ENCODE data around the gene OAF.
"Not testable (repeated sequence)": the region's sequence is repeated elsewhere in the genome, so short reads cannot be mapped to it uniquely, and the experiment has no call there.

Gene OAF

GRCh38 chr11:120243221-120243620, 32.4 kb downstream of the OAF start:
- no peak for DNase-seq (ENCODE audit: low spot score)

DNA sequence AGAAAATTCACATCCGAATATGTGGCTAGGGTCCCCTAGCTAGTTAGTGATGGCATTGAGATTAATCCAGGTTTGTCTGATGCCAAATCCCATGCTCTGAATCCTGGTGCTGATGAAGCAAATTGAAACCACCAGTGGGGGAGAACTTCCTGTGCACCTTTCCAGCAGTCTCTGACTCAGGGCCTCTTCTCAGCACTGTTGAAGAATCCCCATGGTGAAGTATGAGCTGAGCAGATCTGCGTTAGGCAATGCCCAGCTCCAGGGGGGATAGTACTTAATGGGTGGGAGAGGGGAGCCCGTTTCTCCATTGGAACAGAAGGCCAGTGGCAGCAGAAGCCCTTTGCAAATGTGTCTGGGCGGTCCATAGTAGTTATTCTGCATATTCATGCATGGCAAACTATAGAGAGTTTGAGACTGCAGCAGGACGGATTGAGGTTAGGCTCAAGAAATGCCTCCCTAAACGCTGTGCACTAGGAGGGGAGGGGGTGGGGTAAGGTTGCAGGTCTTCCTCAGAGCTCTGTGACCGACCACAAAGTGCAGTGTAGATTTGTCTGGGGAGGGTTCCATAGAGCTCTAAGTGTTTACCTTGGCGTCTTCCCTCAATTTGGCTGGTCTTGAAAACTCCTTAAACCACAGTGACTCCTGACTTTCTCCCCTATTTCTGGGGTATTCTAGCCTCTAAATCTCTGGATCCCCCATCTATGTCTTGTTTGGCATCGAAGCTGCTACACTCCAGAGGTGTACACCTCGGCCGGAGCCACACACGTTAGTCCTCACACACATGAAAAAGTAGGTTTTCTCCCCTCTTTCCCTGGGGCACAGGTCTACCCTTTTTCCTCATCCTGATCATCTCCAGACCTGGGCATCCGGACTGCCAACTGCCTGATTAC, 33.9 kb downstream of the OAF start:
- no peak for DNase-seq (ENCODE audit: low spot score)

DNA sequence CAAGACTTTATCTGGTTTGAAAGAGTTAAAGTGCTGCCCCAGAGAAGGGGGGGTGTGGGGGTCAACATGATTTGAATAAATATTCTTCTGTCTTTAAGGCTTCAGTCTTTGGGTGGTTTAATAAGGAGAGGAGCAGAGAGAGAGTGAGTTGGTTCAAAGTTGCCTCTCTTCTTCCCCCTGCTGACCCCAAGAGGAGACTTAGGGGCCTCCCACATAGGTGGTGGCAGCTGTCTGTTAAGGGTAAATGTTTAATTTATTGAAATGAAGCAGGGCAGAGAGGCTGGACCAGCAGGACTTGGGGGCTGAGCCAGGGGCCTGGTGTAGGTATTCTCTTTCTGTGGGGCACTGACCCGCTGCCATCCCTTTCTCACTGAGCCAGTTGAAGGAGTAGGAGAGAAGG, 34.6 kb downstream of the OAF start:
- DNase-seq (ENCODE audit: low spot score) = no peak

DNA sequence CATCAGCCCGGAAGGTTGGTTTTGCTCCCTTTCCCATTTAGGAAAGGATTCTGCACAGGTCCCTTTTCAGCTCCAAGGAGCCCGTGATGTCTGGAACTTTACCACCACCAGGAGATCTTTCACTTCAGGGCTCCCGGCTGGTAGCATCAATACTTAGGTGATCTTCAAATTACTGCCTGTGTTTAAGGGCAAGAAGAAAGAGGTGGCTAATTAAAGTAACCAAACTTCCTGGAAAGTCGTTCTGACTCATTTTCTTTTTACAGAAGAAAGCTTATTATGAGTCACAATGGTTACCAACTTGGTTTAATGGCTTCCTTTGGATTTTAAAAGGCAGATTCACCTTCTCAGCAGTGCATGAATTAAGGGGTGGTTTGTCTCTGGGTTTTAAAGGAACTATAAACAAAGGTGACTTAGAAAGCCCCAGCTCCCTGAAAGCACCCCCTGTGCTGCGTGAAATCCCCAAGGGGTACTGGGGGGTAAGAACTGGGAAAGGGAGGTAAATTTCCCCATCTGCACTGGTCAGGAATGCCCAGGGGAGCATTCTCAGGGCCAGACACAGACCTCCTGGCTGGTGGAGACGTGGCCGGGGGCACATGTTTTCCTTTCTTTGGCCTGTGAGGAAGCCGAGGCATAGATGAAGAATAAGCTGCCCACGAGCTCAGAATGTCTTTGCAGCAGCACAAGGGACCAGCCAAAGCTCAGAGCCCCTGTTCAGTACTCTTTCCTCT, 37.9 kb downstream of the OAF start:
- no peak for DNase-seq (ENCODE audit: low spot score)

- DNase-seq (ENCODE audit: low spot score) = no peak
Observed at GRCh38 chr11:120249279-120250262, 38.7 kb downstream of the OAF start.

- DNase-seq (ENCODE audit: low spot score) = not testable (repeated sequence)
Observed at GRCh38 chr11:120253377-120253776, 42.5 kb downstream of the OAF start.

- DNase-seq (ENCODE audit: low spot score) = no peak
Observed at GRCh38 chr11:120254788-120255518, 44.1 kb downstream of the OAF start.

DNA sequence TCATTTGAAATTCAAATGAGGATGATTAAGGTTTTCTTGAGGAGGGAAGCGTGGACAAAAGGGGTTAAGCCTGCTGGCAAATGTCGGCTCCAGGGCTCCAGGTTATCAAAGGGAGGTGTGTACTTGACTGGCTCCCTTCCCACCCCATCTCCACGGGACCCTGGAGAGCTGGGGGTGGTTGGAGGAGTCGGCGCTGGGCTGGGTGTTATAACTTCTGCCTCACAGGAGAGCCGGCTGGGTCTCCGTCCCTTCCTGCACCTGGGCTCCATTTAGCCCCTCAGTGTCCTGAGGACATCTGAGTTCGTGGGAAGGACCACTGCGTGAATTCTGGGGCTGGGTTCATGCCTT, 44.7 kb downstream of the OAF start:
- no peak for DNase-seq (ENCODE audit: low spot score)

GRCh38 chr11:120256178-120256577, 45.3 kb downstream of the OAF start:
- no peak for DNase-seq (ENCODE audit: low spot score)

GRCh38 chr11:120256779-120257178, 45.9 kb downstream of the OAF start:
- no peak for DNase-seq (ENCODE audit: low spot score)

DNA sequence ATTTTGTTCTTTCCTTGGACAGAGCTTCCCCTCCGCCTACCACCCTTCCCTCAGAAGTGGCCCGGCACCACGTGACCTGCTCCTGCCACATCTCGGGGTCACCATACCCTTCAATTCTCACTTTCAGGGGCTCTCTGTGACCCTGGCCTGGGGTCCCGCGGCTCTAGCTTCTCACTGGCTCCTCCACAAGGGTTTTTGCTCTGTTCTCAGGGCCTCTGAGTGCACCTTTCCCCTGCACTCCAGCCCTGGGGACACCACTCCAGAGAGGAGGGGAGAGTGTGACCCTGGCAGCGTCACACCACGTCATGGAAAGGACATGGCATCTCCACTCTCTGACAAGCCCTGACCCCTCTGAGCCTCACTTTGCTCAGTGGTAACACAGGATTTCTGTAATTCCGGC, 46.5 kb downstream of the OAF start:
- DNase-seq (ENCODE audit: low spot score) = no peak

- DNase-seq (ENCODE audit: low spot score) = no peak
Observed at GRCh38 chr11:120258661-120259060, 47.8 kb downstream of the OAF start.

DNA sequence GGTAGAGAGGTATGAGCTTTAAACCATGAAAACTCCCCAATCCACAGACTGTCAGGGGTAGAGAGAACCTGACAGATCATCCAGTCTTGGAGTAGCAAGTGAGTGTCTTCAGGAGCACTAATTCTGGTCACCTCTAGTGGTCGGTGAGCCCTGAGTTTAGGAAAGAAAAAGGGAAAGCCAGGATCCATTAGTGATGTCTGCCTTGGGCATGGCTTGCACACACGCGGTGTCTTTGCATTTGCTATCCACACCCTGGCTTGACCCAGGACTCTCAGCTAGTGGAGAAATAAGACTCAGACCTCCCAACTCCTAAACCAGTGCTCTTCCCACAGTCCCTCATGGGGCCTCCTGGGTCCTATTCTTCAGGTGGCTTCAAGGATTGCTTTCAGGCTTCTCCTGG, 48.4 kb downstream of the OAF start:
- DNase-seq (ENCODE audit: low spot score) = no peak

DNA sequence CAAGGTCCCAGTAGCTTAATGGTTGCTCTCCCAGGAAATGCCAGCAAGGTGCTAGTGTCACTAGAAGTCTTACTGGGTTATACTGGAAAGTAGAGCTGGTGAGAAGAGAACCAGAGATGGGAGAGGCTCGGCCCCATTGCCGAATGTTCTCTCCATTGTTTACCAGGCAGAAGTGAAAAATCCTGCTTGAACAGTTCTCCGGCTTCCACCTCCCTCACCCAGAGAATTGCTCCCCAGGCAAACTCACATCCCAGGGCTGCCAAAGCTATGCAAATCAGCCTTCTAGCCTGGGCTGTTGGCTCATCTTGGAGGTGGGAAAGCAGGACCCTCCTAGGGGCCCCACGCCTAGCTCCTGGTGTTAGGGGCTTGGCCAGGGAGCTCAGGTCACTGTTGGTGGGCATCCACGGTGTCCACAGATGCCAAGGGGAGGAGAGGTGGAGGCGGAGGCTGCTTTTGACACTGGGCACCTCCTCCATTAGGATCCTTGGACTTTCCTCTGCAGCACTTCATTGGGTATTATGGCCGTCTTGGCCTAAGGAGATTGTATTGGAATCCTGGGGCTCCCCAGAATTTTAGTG, 49.2 kb downstream of the OAF start:
- no peak for DNase-seq (ENCODE audit: low spot score)

- no peak for DNase-seq (ENCODE audit: low spot score)
Observed at GRCh38 chr11:120260616-120261015, 49.8 kb downstream of the OAF start.

DNA sequence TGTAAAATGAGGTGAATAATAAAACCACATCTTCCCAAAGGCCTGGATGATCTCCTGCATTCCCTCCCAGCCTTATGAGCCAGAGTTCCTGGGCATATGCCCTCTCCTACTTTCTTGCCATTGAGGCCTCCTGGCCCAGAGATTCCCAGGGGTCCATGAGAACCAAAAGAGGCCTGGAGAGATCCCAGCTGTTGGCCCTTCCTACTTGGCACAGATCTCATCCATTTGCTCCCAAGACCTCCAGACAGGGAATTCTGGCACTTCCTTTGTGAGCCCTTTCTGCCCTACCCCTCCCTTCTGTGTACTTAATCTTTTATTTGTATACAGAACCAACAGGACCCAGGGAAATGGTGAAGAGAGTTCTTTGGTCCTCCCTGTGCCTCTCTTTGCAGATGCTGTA, 50.5 kb downstream of the OAF start:
- no peak for DNase-seq (ENCODE audit: low spot score)

GRCh38 chr11:120261931-120262330, 51.1 kb downstream of the OAF start:
- no peak for DNase-seq (ENCODE audit: low spot score)

DNA sequence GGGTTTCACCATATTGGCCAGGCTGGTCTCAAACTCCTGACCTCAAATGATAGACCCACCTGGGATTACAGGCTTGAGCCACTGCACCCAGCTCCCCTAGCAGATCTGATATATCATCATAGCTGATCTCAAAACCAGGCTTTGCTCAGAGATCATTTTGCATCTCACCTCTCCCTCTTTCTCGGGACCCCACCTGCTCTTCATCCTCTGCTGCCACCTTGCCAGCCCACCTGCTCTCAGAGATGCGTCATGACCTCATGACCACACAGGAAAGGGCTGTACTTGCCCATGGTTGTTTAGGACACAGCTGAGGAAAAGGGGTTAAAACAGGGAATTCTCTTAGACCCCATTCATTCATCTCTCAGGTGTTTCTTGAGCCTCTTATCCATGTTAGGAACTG, 56.5 kb downstream of the OAF start:
- no peak for DNase-seq (ENCODE audit: low spot score)

- no peak for DNase-seq (ENCODE audit: low spot score)
Observed at GRCh38 chr11:120268686-120269085, 57.9 kb downstream of the OAF start.

DNA sequence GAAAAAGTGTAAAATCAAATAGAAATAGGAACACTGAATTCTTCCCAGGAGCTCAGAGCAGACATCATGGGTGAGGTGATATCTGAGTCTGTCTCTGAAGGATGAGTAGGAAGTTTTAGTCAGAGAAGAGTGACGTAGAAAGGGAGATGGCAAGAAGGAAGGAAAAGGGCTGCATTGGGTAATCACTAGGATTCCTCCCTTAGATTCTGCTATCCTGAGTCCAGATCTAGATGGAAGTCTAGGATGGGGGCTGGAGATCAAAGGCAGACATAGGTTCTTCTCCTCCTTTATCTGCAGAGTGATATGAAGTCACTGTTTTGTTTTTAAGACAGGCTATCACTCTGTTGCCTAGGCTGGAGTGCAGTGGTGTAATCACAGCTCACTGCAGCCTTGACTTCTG, 59.6 kb downstream of the OAF start:
- DNase-seq (ENCODE audit: low spot score) = no peak

- DNase-seq (ENCODE audit: low spot score) = no peak
Observed at GRCh38 chr11:120271672-120272071, 60.8 kb downstream of the OAF start.

All from left forelimb (tissue), 1 donor.